Inflammatory macrophage treated with lipopolysaccharide for 1 hour (primary cell): ENCODE measurements around the gene GDA.

Experiments
- DNase-seq, 2 donors: peaks; one replicate each; pipeline ENCODE4 v3.0.0-alpha.2; 2020 to 2022

The GDA gene

DNA sequence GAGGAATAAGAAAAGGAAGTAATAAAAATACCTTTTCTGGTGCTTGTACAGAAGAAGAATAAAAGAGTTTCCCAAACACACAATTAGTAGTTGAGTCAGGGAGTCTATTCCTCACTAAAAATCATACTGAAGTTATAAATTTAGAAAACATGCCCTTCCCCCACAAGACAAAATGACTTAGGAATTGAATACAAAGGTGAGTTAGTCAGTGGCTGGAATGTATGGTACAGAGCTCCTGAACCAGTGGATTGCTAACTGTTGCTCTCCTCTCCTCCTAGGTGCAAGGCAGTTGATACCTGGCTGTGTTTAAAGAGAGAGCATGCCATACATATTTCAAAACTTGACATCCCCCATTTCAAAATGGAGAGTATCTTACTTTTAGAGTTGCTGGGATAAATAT lies 1.9 kb downstream of the GDA start:
- no peak for DNase-seq

DNA sequence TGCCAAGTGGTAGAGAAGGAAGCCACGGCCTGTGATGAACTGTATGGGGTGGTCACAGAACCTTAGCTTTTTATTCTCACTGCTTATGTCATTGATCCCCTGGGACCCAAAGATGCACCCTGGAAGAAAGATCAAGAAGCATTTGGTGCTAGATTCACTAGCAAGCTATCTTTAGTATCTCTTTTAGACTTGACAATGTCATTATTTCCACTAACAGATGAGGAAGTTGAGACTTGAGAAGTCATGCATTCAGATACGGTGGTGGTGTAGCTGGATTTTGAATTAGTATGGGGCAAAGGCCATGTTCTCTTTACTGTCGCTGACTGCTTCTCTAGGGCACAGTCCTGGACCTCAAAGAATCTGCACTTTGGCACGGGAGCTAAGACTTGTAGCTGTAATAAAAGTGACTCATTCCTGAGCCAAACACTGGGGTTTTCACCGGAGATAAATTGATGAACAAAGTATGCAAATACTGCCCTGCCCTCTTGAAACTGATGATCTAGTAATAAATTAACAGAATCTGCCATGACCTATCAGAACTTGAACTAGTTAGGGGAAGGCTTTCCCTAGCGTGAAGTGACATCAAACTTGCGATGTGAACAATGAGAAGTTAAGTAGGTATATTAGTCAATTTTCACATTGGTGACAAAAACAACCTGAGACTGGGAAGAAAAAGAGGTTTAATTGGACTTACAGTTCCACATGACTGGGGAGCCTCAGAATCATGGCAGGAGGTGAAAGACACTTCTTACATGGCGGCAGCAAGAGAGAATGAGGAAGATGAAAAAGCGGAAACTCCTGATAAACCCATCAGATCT lies 5.4 kb downstream of the GDA start:
- DNase-seq = peak; percentile 23 to 34

DNA sequence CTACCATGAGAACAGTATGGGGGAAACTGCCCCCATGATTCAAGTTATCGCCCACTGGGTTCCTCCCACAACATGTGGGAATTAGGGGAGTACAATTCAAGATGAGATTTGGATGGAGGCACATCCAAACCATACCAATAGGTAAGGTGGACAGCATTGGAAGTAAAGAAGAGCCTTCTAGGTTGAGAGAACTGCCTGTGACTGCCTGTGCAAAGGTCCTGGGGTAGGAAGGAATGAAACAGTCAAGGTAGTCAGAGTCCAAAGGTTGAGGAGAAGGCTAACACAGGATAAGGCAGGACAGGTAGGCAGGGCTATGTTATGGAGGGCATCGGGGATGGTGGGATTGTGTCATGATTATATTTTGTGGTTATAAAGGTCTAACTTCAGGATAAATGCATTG lies 6.1 kb downstream of the GDA start:
- DNase-seq = no peak

GRCh38 chr9:72156586-72156985 lies 7.3 kb downstream of the GDA start:
- DNase-seq = peak in 1 of 2 donors; percentile 9

DNA sequence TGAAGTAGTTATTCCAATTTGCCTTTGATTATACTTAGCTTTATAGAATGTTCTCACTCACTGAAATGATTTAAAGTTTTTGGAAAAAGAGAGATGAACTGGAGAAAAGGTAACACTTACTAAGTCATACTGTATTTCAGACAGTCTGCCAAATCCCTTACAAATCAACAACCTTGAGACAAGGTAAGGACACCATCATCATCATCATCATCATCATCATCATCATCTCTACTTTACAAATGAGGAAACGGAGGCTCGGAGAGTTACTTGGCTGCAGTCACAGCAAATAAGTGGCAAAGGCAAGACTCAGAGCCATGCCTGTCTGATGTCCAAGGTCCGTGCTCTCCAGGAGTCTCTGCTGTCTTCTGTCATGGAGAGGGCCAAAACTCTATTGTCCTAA lies 9.4 kb downstream of the GDA start:
- no peak for DNase-seq

DNA sequence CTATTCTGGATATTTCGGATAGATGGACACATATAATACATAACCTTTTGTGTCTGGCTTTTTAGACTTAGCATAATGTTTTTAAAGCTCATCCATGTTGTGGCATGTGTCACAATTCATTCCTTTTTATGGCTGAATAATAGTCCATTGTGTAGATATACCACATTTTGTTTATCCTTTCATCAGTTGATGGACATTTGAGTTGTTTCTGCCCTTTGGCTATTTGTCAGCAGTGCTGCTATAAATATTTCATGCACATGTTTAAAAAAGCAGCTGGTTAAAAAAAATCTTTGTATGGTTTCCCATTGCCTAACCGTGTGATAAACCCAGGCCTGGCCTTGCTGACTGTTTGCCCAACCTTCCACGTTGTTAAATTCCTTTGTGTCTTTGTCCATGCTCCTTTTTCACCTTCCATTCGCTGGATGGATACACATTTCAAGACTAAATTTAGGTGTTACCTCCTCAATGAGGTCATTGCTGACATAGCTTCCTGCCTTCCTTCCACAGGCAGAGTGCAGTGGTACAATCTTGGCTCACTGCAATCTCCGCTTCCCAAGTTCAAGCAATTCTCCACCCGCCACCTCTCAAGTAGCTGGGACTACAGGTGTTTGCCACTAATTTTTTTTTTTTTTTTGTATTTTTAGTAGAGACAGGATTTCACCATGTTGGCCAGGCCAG lies 11.3 kb downstream of the GDA start:
- DNase-seq = no peak

GRCh38 chr9:72165326-72165725 lies 16.1 kb downstream of the GDA start:
- DNase-seq = no peak

DNA sequence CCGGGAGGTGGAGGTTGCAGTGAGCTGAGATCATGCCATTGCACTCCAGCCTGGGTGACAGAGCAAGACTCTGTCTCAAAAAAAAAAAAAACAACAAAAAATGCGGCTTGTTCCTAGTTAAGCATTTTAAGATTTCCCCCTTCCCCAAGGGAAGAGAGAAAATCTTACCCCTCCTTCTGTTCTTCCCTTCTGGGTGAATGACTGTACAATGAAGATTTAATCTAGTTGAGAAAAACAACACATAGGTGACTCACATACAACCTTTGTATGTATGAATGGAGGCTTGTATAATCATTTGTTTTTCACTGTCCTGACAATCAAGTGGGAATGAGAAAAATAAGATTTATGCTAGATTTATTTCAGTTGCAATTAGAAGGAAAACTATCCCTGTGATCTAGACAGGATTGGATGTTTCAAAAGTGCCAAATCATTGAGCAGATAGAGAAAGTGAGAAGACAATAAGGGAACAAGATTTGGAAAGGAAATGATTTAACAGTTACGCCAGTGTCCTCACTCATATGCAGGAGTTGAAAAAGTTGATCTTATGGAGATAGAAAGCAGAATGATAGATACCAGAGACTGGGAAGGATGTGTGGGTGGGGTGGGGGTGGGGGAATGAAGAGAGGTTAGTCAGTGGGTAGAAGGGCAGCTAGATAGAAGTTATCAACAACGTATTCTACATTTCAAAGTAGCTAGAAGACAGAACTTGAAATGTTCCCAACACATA lies 16.7 kb downstream of the GDA start:
- peak; percentile 39 to 59 for DNase-seq

DNA sequence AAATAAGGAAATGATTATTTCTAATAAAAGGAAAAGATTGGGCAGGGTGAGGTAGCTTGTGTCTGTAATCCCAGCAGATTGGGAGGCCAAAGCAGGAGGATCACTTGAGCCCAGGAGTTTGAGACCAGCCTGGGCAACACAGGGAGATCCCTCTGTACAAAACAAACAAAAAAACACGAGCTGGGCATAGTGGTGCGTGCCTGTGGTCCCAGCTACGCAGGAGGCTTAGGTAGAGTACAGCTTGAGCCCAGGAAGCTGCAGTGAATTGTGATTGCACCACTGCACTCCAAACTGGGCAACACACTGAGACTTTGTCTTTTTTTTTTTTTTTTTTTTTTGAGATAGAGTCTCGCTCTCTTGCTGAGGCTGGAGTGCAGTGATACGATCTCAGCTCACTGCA lies 18.8 kb downstream of the GDA start:
- no peak for DNase-seq

DNA sequence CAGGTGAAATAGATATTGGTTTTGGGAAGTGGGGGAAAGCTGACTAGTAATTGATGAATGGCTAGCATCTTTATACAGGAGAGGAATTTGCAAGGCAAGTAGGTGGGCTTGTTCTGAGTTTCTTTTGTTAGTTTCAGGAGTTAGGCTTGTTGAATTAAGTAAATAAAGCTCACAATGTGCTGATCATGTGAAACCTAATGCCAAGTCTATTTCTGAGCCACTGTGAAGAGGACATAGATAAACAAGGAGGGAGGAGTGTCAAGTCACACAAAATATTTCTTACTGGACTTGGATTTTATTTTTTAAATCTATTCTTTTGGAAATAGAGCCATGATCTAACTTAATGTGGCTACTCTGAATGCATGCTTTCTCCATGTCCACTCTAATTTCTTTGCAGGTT lies 19.9 kb downstream of the GDA start:
- no peak for DNase-seq

DNA sequence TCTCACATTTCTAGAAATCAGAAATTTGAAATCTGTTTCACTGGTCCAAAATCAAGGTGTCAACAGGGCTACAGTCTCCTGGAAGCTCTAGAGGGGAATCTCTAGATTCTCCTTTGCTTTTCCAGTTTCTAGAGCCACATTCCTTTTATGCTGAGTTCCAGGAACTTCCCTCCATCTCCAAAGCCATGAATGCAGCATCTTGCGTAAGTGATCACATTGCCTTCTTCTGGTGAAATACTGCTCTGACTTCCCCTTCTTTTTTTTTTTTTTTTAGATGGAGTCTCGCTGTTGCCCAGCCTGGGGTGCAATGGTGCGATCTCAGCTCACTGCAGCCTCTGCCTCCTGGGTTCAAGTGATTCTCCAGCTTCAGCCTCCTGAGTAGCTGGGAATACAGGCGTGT lies 23.8 kb downstream of the GDA start:
- peak; percentile 63 to 70 for DNase-seq

DNA sequence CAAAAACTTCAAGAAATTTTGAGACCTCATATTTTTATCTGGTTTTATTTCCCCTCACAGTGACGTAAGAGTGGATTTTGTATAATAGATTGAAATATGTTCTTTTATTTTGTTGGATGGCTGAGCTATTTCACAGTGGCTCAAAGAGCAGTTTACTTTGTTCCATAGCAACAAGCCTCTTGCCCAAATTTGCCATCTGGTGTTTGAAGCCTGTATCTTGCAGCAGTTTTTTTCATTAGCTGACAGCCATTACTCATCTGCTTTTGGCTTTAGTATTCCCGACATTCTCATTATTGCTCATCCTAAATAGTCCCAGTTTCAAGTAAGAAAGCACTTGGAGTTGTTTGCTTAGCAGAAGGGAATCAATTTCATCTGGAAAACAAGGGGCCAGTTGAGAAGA lies 36.3 kb downstream of the GDA start:
- DNase-seq = no peak

GRCh38 chr9:72187121-72187695 lies 38.0 kb downstream of the GDA start:
- DNase-seq = no peak

- DNase-seq = no peak
These were observed 39.0 kb downstream of the GDA start for GRCh38 chr9:72188232-72188631.

DNA sequence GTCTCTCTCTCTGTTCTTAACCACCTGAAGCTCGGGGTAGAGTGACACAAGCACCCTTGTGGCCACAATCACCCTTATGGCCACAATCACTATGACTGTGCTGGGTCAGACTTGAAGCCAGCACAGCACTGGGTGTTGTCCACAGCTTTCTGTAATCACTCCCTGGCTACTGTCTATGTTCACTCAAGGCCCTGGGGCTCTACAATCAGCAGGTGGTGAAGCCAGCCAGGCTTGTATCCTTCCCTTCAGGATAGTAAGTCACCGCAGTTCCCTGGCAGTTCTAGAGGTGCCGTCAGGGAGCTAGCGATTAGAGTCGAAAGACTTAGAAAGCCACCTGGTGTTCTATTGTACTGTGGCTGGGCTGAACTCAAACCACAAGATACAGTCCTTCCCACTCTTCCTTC lies 44.2 kb downstream of the GDA start:
- DNase-seq = no peak

GRCh38 chr9:72199238-72199637 lies 50.0 kb downstream of the GDA start:
- DNase-seq = no peak

DNA sequence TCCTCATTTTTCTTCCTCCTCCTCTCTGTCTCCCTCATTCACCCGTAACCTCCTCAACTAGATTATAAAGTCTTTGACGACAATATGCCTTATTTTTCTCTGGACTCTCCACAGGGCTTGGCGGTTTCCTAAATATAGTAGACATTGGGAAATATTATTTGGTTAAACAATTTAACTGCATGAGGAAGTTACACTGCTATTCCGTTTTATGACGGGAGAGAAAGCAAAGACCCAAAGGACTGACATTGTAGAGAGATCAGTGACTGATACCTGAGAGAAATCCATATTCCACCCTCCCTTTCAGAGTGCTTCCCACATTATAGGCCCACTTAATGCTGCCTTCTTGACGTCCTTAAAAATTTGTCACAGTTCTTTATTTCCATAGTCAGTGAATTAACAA lies 51.2 kb downstream of the GDA start:
- DNase-seq = peak in 1 of 2 donors; percentile 28

- no peak for DNase-seq
These were observed 52.8 kb downstream of the GDA start for GRCh38 chr9:72202009-72202408.

DNA sequence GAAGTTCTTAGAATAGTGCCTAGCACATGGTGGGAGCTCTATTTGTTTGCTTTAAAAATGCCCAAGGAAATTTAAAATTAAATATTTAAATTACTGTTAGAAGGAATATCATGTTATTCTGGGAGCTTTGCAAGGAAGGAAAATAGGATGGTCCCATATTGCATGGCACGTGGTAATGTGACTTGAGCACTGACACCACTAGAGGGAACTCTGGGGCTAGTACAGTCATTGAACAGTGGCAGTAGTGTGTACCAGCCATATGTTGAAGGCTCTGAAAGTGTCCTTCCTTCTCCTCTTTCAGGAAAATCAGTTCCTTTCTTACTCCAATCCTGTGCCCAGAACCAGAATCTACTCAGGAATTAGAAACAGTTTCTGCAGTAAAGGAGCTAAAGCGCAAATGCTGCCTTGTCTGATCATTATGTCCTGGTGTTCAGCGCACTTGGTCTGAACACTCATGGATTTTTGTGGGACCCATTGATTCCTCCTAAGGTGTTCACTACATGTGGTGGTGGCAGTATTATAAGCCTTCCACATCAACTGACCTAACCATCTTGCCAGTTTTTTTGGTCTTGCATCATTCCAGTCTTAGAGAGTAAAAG lies 54.1 kb downstream of the GDA start:
- peak; percentile 5 to 43 for DNase-seq

GRCh38 chr9:72204062-72204461 lies 54.8 kb downstream of the GDA start:
- no peak for DNase-seq

DNA sequence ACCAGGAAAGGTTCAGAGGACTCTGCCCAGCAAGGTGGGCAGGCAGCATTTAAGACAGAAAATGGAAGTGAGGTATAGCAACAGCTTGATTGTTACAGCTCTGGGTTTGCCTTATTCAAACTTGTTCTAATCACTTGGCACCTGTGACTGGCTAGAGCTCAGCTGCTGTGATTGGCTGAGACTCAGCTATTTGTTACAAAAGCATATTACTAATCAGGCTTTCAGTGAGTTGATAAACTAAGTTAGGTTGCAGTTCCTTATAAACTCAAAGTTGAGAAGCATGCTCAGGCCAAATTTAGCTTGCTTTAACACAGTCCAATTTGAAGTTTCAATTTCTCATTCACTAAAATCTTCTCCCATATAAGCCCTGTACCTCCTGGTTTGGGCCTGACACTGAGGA lies 56.3 kb downstream of the GDA start:
- no peak for DNase-seq

DNA sequence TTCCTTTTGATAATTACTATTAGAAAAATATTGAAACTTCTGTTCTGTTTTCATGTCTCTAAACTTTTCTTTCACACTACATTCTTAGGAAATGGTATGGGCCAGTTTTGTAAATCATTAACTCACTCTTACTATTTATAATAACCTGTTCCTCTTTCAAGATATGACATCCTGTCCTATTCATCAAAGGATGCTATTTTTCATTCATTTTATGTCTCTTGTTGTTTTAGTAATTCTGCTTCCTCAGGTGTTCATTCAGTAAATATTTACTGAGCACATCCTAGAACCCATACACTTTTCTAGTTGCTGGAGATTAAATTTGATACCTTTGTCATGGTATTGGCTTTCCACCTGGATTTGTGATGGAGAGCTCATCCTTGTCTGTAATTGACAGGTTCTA lies 58.0 kb downstream of the GDA start:
- DNase-seq = no peak

- DNase-seq = no peak
These were observed 61.3 kb downstream of the GDA start for GRCh38 chr9:72210522-72210921.
